NCI-H82 (cell line): ENCODE results near the gene BTBD19.
A peak's percentile ranks its signal among the peaks of the same experiment; 100 is the strongest.
"Not testable (repeated sequence)": the region's sequence is repeated elsewhere in the genome, so short reads cannot be mapped to it uniquely, and the experiment has no call there.

Source experiments
- DNase-seq: peaks from one replicate; lab custom pipeline; 2025; lab: John Stamatoyannopoulos, UW

Gene BTBD19

GRCh38 chr1:44788120-44788860, 20.0 kb upstream of the BTBD19 start, which contains the start of gene BEST4:
Gene BEST4, minus strand, starts transcription at chr1:44788170. Its CDS starts 465 bp downstream, at chr1:44787705.
- DNase-seq: no peak

- DNase-seq: no peak
Observed at GRCh38 chr1:44790968-44791801, 17.1 kb upstream of the BTBD19 start.

GRCh38 chr1:44792736-44793502, 15.4 kb upstream of the BTBD19 start:
- peak; percentile 52 for DNase-seq

GRCh38 chr1:44797886-44798285, 10.4 kb upstream of the BTBD19 start:
- DNase-seq: not testable (repeated sequence)

GRCh38 chr1:44798481-44799365, 9.6 kb upstream of the BTBD19 start:
- no peak for DNase-seq

GRCh38 chr1:44799770-44800584, 8.3 kb upstream of the BTBD19 start, which contains the start of gene PLK3:
Gene PLK3, plus strand, starts transcription at chr1:44800377. Its CDS starts 87 bp downstream, at chr1:44800464.
- peak; percentile 100 for DNase-seq

- DNase-seq: peak; percentile 79
Observed at GRCh38 chr1:44801491-44802305, 6.6 kb upstream of the BTBD19 start.

GRCh38 chr1:44802306-44803061, 5.8 kb upstream of the BTBD19 start:
- peak; percentile 61 for DNase-seq

- DNase-seq: no peak
Observed at GRCh38 chr1:44803062-44803311, 5.3 kb upstream of the BTBD19 start.

GRCh38 chr1:44803312-44804095, 4.8 kb upstream of the BTBD19 start:
- no peak for DNase-seq

GRCh38 chr1:44805311-44806024, 2.9 kb upstream of the BTBD19 start:
- DNase-seq: no peak

GRCh38 chr1:44806025-44806703, 2.2 kb upstream of the BTBD19 start:
- no peak for DNase-seq

- no peak for DNase-seq
Observed at GRCh38 chr1:44806704-44807363, 1.5 kb upstream of the BTBD19 start, which contains the start of gene DYNLT4. Gene DYNLT4, minus strand, starts transcription at chr1:44807351. Its CDS starts 683 bp downstream, at chr1:44806668.

GRCh38 chr1:44807364-44808062, 810 bp upstream of the BTBD19 start:
- DNase-seq: peak; percentile 84
